Kidney (tissue), 14 donors: ENCODE data around the gene TCN2. TPM values are rescaled to one million over a fixed set of nuclear protein-coding genes. Genes with fewer than 3 reads are reported as not detected.
"Not testable (repeated sequence)": the region's sequence is repeated elsewhere in the genome, so short reads cannot be mapped to it uniquely, and the experiment has no call there.

Experiments
- DNase-seq, 5 donors: peaks; one replicate each; pipeline ENCODE4 v3.0.0-alpha.2; 2013 to 2020
- FAIRE-seq: peaks from 2 replicates; lab custom pipeline; 2012; peaks lifted over from hg19 to GRCh38; lab: Jason Lieb, UNC
- H3K27ac ChIP-seq, 2 donors: one replicate each; pipeline ENCODE4 v1.7.0; 2013; ENCODE audit warnings: low read depth in 2 of 2, low read length in 2 of 2, inconsistent platforms in 1 of 2
- H3K27me3 ChIP-seq: one replicate; pipeline ENCODE4 v1.7.1; 2013; ENCODE audit warnings: low read length, inconsistent platforms; ENCODE audit not compliant: control insufficient read depth, insufficient read depth
- H3K36me3 ChIP-seq, 3 donors: one replicate each; pipeline versions ENCODE4 v1.7.0 to v1.7.1; 2013; ENCODE audit warnings: low read length in 3 of 3, control low read depth in 1 of 3, inconsistent platforms in 1 of 3; ENCODE audit not compliant: insufficient read depth in 3 of 3, control insufficient read depth in 2 of 3
- H3K4me1 ChIP-seq, 3 donors: one replicate each; pipeline versions ENCODE4 v1.7.0 to v1.7.1; 2013; ENCODE audit warnings: low read length in 3 of 3, inconsistent platforms in 1 of 3, low read depth in 1 of 3; ENCODE audit not compliant: control insufficient read depth in 2 of 3, insufficient read depth in 2 of 3
- H3K4me3 ChIP-seq, 3 donors: one replicate each; pipeline versions ENCODE4 v1.7.0 to v1.8.1; 2013; ENCODE audit warnings: low read length in 3 of 3, control low read depth in 1 of 3, inconsistent platforms in 1 of 3
- H3K9ac ChIP-seq, 3 donors: one replicate each; pipeline versions ENCODE4 v1.7.0 to v1.7.1; 2013; ENCODE audit warnings: low read length in 3 of 3, control low read depth in 1 of 3, inconsistent platforms in 1 of 3
- H3K9me3 ChIP-seq, 3 donors: one replicate each; pipeline versions ENCODE4 v1.7.0 to v1.7.1; 2013; ENCODE audit warnings: low read length in 3 of 3, control low read depth in 1 of 3, inconsistent platforms in 1 of 3; ENCODE audit not compliant: control insufficient read depth in 2 of 3, insufficient read depth in 1 of 3
- intact Hi-C: fragments of 100-400 bp; cut with DNase I; formaldehyde crosslinking; loops from one replicate; pipeline ENCODE4 v1.11.1; 2022
- polyA plus RNA-seq: library from polyadenylated mRNA; stranded (reverse); fragments of 350-450 nt; fragmentation: Illumina TruSeq; extraction: RNeasy Lipid Tissue Mini Kit (QIAGEN cat#74804); gene quantifications from one replicate; pipeline ENCODE4 v1.2.3, GENCODE V29; 2014; ENCODE audit warnings: low read depth, low replicate concordance; ENCODE audit not compliant: insufficient read depth
- total RNA-seq: library from RNA; stranded (reverse); fragmentation: NEBNext Ultra II Directional; extraction: Animal tissue kit (Norgen Biotek cat#: 25700); gene quantifications from one replicate; pipeline ENCODE4 v1.2.1, GENCODE V29; 2021
- TF ChIP-seq, protein P1 (sequence below): IDR thresholded peaks from 3 replicates; pipeline ENCODE4 v1.5.1; 2012; ENCODE audit warnings: mild to moderate bottlenecking, moderate library complexity, borderline replicate concordance; ENCODE audit not compliant: insufficient read depth; ENCODE audit errors: extremely low read depth
- donor health status: control.
- donor health status: control.
- donor health status: control.
- donor health status: control.
- donor health status: control.
- donor health status: DM: yes; HTN: yes; CAD: no.
- donor health status: Normal renal cell carcinoma (clear cell type).

The TCN2 gene
- total and polyA plus RNA-seq, 2 donors from 2014 or later: 71.3 to 174 TPM

DNA sequence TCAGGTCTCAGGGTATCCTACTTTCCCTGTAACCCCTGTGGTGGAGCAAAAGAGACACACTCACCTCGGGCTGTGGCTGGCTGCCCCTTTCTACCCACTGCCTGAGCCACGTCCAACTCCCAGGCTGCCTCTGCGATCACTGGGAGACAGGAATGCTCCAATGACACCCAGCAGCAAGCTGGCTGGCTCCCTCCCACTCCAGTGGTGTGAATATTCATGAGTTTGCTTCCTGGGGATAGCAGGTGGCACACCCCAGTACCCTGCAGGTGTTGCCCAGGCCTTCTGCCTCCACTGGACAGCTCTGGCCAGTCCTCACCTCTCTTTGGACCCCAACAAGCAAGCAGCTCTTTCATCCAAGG is 42.2 kb upstream of the TCN2 start:
- no peaks in the 10 kb centered on the region for H3K9me3 ChIP-seq
- FAIRE-seq (no peak), DNase-seq (no peak)
- TF ChIP-seq, protein P1, sequence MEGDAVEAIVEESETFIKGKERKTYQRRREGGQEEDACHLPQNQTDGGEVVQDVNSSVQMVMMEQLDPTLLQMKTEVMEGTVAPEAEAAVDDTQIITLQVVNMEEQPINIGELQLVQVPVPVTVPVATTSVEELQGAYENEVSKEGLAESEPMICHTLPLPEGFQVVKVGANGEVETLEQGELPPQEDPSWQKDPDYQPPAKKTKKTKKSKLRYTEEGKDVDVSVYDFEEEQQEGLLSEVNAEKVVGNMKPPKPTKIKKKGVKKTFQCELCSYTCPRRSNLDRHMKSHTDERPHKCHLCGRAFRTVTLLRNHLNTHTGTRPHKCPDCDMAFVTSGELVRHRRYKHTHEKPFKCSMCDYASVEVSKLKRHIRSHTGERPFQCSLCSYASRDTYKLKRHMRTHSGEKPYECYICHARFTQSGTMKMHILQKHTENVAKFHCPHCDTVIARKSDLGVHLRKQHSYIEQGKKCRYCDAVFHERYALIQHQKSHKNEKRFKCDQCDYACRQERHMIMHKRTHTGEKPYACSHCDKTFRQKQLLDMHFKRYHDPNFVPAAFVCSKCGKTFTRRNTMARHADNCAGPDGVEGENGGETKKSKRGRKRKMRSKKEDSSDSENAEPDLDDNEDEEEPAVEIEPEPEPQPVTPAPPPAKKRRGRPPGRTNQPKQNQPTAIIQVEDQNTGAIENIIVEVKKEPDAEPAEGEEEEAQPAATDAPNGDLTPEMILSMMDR: no peak
- no peak overlapping the region for H3K9ac ChIP-seq
- H3K4me3 ChIP-seq: no peak overlapping the region
- peak overlapping the region in 1 of 2 donors; percentile 53 for H3K27ac ChIP-seq
- H3K4me1 ChIP-seq: peaks cover 0 to 17% (median 12%) of the 10 kb centered on the region in 3 donors
- no peaks in the 10 kb centered on the region for H3K36me3 ChIP-seq
- intact Hi-C loops: no loop called here
- no peaks in the 10 kb centered on the region for H3K27me3 ChIP-seq

DNA sequence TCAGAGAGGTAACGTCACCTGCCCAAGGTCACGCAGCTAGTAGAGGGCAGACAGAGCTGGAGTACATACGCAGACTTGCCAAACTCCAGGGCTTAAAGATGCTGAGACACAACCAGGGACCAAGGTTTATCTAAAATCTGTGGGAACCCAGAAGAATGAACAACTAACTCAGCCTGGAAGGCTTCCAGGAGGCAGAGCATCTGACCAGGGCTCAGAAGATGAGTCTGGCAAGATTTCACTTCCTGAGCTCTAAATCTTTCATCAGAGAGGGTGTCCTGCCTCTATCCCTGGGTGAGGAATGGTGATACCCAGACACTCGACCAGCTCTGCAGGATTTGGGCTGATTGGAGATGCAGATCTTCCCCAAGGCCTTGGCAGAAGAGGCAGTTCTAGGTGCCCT is 41.6 kb upstream of the TCN2 start:
- FAIRE-seq: no peak
- H3K9ac ChIP-seq: no peak overlapping the region

GRCh38 chr22:30566125-30566524 is 40.8 kb upstream of the TCN2 start:
- intact Hi-C loops: no loop called here
- Histone ChIP-seq H3K36me3 (no peaks in the 10 kb centered on the region), H3K4me1 (peaks cover 0 to 14% (median 13%) of the 10 kb centered on the region in 3 donors), H3K4me3 (no peak overlapping the region), H3K27me3 (no peaks in the 10 kb centered on the region), H3K9me3 (no peaks in the 10 kb centered on the region), H3K9ac (no peak overlapping the region), H3K27ac (peak overlapping the region in 1 of 2 donors; percentile 4)
- TF ChIP-seq, protein P1: no peak
- DNase-seq: peak in 1 of 5 donors; percentile 25
- no peak for FAIRE-seq

More for the DNA sequence above, 41.6 kb upstream of the TCN2 start:
- Histone ChIP-seq H3K4me3 (no peak overlapping the region), H3K4me1 (peaks cover 0 to 14% (median 10%) of the 10 kb centered on the region in 3 donors), H3K27me3 (no peaks in the 10 kb centered on the region), H3K36me3 (no peaks in the 10 kb centered on the region), H3K9me3 (no peaks in the 10 kb centered on the region), H3K27ac (peak overlapping the region in 1 of 2 donors; percentile 4)
- DNase-seq: no peak
- TF ChIP-seq, protein P1: no peak
- intact Hi-C loops: no loop called here

GRCh38 chr22:30567277-30567676 is 39.7 kb upstream of the TCN2 start:
- H3K27me3 ChIP-seq, intact Hi-C loops, FAIRE-seq, H3K4me3 ChIP-seq, H3K9ac ChIP-seq, DNase-seq, H3K9me3 ChIP-seq, H3K27ac ChIP-seq, H3K36me3 ChIP-seq: not testable (repeated sequence)
- H3K4me1 ChIP-seq: peaks cover 0 to 19% (median 14%) of the 10 kb centered on the region in 3 donors
